Activated CD8-positive, alpha-beta T cell treated with anti-CD3 and anti-CD28 coated beads for 36 hours (primary cell): ENCODE measurements around the gene SLC36A4. TPM values are rescaled to one million over a fixed set of nuclear protein-coding genes. Genes with fewer than 3 reads are reported as not detected.

Experiments used
- ATAC-seq: fragments of 200-7000 bp; cut with Tn5 transposase; one replicate; pipeline ENCODE4 v1.10.0; 2021; ENCODE audit warnings: mild to moderate bottlenecking, moderate library complexity
- CTCF ChIA-PET: fragments of 350-600 bp; sonication (Branson Sonifier 250); formaldehyde crosslinking; loops from one replicate; lab custom pipeline; 2021; ENCODE audit warnings: antibody characterized with exemption; lab: Charles Lee
- POLR2A ChIA-PET: fragments of 350-600 bp; sonication (Branson Sonifier 250); formaldehyde crosslinking; loops from one replicate; lab custom pipeline; 2021; ENCODE audit warnings: antibody characterized with exemption; lab: Charles Lee
- DNase-seq: peaks from one replicate; pipeline ENCODE4 v3.0.0-alpha.2; 2020
- H3K27ac Mint-ChIP-seq: one replicate; pipeline ENCODE4 v1.8.0; 2021; ENCODE audit warnings: mild to moderate bottlenecking, mixed read lengths
- H3K27me3 Mint-ChIP-seq: one replicate; pipeline ENCODE4 v1.8.0; 2021; ENCODE audit warnings: mixed read lengths
- H3K36me3 Mint-ChIP-seq: one replicate; pipeline ENCODE4 v1.8.0; 2021; ENCODE audit warnings: low read depth, mixed read lengths
- H3K4me1 Mint-ChIP-seq: one replicate; pipeline ENCODE4 v1.8.0; 2021; ENCODE audit warnings: low read depth, mixed read lengths
- H3K4me3 Mint-ChIP-seq: one replicate; pipeline ENCODE4 v1.8.0; 2021; ENCODE audit warnings: mild to moderate bottlenecking, moderate library complexity, mixed read lengths
- H3K9me3 Mint-ChIP-seq: one replicate; pipeline ENCODE4 v1.8.0; 2021; ENCODE audit warnings: mixed read lengths
- CTCF ChIP-seq: fragments of 200-600 bp; IDR thresholded peaks from one replicate; pipeline ENCODE4 v1.8.0; 2022; ENCODE audit warnings: antibody characterized with exemption, mild to moderate bottlenecking
- intact Hi-C: fragments of 100-400 bp; cut with micrococcal nuclease; formaldehyde crosslinking; loops from one replicate; pipeline ENCODE4 v1.10.0; 2022
- total RNA-seq, 2 experiments: library from RNA; stranded (reverse); gene quantifications; one replicate each; pipeline ENCODE4 v1.2.3, GENCODE V29; 2021

SLC36A4 gene
- total RNA-seq, 2 experiments from 2014 or later: 17.5 to 17.9 TPM

DNA sequence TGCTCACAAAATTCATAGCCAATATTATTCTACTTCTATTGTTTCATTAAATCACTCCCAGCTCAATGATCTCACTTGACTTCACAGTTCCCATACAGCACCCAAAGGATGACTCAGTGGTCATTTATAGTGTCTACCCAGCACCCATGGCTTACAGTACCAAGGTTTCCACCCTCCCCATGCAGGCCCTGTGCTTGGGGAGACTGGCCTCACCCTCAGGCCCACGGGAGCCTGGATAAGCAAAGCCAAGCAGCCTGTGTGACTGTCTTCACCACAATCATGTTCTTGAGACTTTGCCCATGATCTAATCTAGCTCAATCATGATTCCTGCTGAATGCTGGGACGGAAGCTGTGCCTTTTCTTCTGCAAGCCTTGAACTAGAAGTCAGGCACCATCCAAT lies 97.6 kb downstream of the SLC36A4 start:
- POLR2A ChIA-PET: no interaction called here
- no peak overlapping the region for H3K4me3 Mint-ChIP-seq
- H3K4me1 Mint-ChIP-seq: no peaks in the 10 kb centered on the region
- DNase-seq (no peak), ATAC-seq (no peak)
- intact Hi-C loops: no loop called here
- H3K27me3 Mint-ChIP-seq: peaks cover 5% of the 10 kb centered on the region
- no peak overlapping the region for H3K27ac Mint-ChIP-seq
- H3K36me3 Mint-ChIP-seq: no peaks in the 10 kb centered on the region
- peaks cover 5% of the 10 kb centered on the region for H3K9me3 Mint-ChIP-seq
- CTCF ChIA-PET: no interaction called here
- no peak for TF ChIP-seq CTCF

DNA sequence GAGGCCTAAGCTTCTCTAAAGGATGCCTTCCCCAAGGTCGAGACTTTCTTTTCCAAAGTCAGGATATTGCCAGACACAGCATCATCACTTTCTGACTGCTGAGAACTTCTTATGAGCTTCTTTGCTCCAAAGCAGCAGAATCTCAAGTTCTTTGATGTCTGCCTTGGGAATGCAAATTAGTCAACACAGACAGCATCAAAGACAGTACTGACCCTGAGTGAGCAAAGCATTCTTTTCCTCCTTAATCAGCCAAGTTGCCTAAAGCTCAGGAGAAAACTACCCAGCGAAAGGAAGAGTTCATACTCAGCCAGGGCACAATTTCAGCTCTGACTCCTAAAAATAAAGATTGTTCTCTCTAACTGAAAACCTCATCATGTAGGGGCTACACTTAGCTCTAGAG lies 98.0 kb downstream of the SLC36A4 start:
- intact Hi-C loops: no loop called here
- ChIA-PET CTCF (interaction anchor here (0.8 kb wide), 1 partner anchor 11 kb away, joined by 3 read pairs; no protein-coding TSS in a partner anchor), POLR2A (no interaction called here)
- no peak for TF ChIP-seq CTCF
- Mint-ChIP-seq H3K36me3 (no peaks in the 10 kb centered on the region), H3K9me3 (peaks cover 5% of the 10 kb centered on the region), H3K4me3 (no peak overlapping the region), H3K27ac (no peak overlapping the region), H3K4me1 (no peaks in the 10 kb centered on the region), H3K27me3 (peaks cover 5% of the 10 kb centered on the region)
- DNase-seq (no peak), ATAC-seq (no peak)

Other genes starting within 250 kb of the SLC36A4 start
- gene MTNR1B, start 228.3 kb downstream of the SLC36A4 start, total RNA-seq: not detected
- not detected for gene DEUP1, start 132.8 kb upstream of the SLC36A4 start, total RNA-seq